GM23338 (cell line): ENCODE data around the gene S100A7A.
"Not testable (repeated sequence)": the region's sequence is repeated elsewhere in the genome, so short reads cannot be mapped to it uniquely, and the experiment has no call there.

Source experiments
- EZH2phosphoT487 ChIP-seq: fragments of 200-600 bp; sonication (generic); IDR thresholded peaks from one replicate; pipeline ENCODE4 v1.8.1; 2018; ENCODE audit warnings: antibody characterized with exemption; ENCODE audit not compliant: unreplicated experiment
- JUNB ChIP-seq: IDR thresholded peaks from one replicate; pipeline ENCODE4 v1.6.1; 2016; ENCODE audit warnings: antibody characterized with exemption; ENCODE audit not compliant: unreplicated experiment
- POLR2AphosphoS5 ChIP-seq: IDR thresholded peaks from 2 replicates; pipeline ENCODE4 v1.6.1; 2016; ENCODE audit warnings: antibody characterized with exemption, low read depth
- REST ChIP-seq: IDR thresholded peaks from one replicate; pipeline ENCODE4 v1.6.1; 2018; ENCODE audit warnings: antibody characterized with exemption; ENCODE audit not compliant: unreplicated experiment
- TF ChIP-seq, protein P1 (sequence below), 2 experiments: fragments of 200-600 bp in 1 of 2; sonication (generic) in 1 of 2; conservative IDR thresholded peaks; 2 replicates each; pipeline versions ENCODE4 v1.5.1 to v1.6.1; 2016 to 2017; ENCODE audit warnings: antibody characterized with exemption in 2 of 2, low read depth in 2 of 2, mild to moderate bottlenecking in 2 of 2, moderate library complexity in 1 of 2

GRCh38 chr1:153418758-153419435 lies 2.6 kb downstream of the S100A7A start:
- TF ChIP-seq JUNB, POLR2AphosphoS5, EZH2phosphoT487, REST: not testable (repeated sequence)
- TF ChIP-seq, protein P1, sequence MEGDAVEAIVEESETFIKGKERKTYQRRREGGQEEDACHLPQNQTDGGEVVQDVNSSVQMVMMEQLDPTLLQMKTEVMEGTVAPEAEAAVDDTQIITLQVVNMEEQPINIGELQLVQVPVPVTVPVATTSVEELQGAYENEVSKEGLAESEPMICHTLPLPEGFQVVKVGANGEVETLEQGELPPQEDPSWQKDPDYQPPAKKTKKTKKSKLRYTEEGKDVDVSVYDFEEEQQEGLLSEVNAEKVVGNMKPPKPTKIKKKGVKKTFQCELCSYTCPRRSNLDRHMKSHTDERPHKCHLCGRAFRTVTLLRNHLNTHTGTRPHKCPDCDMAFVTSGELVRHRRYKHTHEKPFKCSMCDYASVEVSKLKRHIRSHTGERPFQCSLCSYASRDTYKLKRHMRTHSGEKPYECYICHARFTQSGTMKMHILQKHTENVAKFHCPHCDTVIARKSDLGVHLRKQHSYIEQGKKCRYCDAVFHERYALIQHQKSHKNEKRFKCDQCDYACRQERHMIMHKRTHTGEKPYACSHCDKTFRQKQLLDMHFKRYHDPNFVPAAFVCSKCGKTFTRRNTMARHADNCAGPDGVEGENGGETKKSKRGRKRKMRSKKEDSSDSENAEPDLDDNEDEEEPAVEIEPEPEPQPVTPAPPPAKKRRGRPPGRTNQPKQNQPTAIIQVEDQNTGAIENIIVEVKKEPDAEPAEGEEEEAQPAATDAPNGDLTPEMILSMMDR (conservative IDR thresholded peaks at IDR 0.05; ENCODE audit: low read depth in 2 of 2), result not testable (repeated sequence)
